Measurements from ENCODE around the gene LIX1L. TPM values are rescaled to one million over a fixed set of nuclear protein-coding genes. Genes with fewer than 3 reads are reported as not detected.

The LIX1L gene
- total RNA-seq, 1 donor: 40.2 TPM

- no peak overlapping the region for H3K4me3 ChIP-seq (ENCODE audit: low read depth, low read length)
- TF ChIP-seq CTCF (IDR thresholded peaks at IDR 0.05; ENCODE audit: insufficient read depth, low read depth, low read length): no peak
- no peak for DNase-seq (ENCODE audit: low read depth)
Observed at GRCh38 chr1:145972580-145972979, 14.8 kb upstream of the LIX1L start.

DNA sequence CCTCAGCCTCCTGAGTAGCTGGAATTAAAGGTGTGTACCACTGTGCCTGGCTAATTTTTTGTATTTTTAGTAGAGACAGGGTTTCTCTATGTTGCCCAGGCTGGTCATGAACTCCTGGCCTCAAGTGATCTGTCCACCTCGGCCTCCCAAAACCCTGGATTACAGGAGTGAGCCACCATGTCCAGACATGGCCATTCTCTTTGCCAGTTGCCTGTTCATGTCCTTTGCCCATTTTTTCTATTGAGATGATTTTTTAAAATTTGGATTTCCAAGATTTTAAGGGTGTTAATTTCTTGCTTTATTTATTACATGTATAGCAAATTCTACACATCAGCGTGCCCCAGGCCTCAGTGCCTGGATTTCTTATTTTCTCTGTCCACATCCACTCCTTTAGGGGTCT, 9.5 kb upstream of the LIX1L start:
- TF ChIP-seq CTCF (IDR thresholded peaks at IDR 0.05; ENCODE audit: insufficient read depth, low read depth, low read length): no peak
- no peak overlapping the region for H3K4me3 ChIP-seq (ENCODE audit: low read depth, low read length)
- no peak for DNase-seq (ENCODE audit: low read depth)

GRCh38 chr1:145965119-145965744, 7.4 kb upstream of the LIX1L start:
- TF ChIP-seq CTCF (IDR thresholded peaks at IDR 0.05; ENCODE audit: insufficient read depth, low read depth, low read length): no peak
- no peak for DNase-seq (ENCODE audit: low read depth)

DNA sequence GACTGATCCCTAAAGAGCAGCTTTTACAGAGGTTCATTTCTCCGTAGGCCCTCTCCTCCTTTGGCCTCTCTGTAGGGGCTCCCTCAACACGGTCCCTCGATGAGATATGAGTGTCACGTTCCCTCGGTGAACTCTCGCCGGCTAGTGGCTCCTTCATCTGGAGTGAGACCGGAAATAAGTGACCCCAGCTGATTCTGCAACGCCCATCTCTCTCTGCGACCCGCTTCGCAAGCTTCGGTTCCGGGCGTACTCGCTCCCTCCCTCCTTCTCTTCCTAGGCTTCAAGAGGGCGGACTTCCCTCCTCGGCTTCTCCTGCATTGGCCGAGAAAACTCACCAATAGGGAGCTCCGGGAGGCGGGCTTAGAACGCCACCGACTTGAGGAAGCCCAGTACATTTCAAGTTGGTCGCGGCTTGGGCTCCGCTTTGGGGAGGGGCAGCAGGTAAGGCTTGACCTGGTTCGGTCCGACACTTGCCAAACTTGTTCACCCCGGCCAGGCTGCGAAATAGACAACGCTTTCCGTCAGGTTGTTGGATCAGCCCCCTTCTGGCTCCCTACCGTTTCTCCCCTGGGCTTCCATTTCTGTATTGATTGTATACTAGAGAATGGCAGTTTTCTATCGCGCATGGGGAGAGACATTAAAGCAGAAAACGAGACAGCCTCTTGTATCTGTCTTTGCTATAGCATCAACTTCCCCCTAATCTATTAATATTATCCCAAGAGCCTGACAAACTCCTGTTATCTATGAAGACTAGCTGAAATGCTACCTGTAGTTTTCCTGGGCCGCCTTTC, 6.7 kb upstream of the LIX1L start, which contains the start of the genes ANKRD34A and POLR3GL:
Gene ANKRD34A, minus strand, starts transcription at position 248 of the 791 bp plus-strand sequence. CDS start 2,816 bp downstream, outside the sequence.
Gene POLR3GL, plus strand, starts transcription at position 363 of the 791 bp plus-strand sequence. CDS start 10,176 bp downstream, outside the sequence.
- peak within 1 kb of the TSS; percentile 90 for H3K4me3 ChIP-seq (ENCODE audit: low read depth, low read length)
- TF ChIP-seq CTCF (IDR thresholded peaks at IDR 0.05; ENCODE audit: insufficient read depth, low read depth, low read length): no peak
- DNase-seq (ENCODE audit: low read depth): peak; percentile 94

More at GRCh38 chr1:145965119-145965744, 7.4 kb upstream of the LIX1L start:
- peak overlapping the region; percentile 90 for H3K4me3 ChIP-seq (ENCODE audit: low read depth, low read length)

DNA sequence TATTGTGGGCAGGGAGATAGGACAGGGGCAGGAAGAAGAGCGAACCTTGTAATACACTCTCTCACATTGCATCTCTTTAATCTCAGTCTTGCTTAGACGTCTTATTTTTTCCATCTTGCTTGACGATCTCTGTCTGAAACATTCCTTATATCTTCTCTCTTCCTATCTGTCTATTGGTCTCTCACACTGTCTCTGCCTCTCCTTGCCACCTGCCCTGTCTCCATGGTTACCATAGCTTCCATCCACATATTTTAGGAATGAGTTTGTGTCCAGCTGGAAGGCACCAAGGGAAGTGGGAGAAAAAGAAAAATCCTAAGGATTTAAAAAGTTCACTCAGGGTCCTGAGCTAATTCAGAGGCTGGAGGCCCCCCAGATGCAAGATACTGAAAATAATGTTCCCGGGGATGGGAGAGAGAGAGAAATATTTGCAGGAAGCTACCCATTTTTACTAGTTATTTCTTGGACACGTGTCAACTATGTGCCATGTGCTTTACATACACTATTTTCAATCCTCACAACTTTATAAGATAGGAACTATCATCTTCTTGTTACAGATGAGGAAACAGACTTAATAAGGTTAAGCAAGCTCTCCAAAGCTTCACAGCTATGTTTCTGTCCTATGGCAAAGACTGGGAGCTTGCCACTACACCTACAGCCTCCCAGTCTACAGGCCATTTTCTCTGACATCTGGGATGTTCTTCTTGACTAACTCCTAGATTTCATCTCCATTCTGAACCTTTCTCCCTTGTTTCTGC, 5.6 kb upstream of the LIX1L start:
- TF ChIP-seq CTCF (IDR thresholded peaks at IDR 0.05; ENCODE audit: insufficient read depth, low read depth, low read length): no peak
- peak; percentile 67 for DNase-seq (ENCODE audit: low read depth)
- peak overlapping the region; percentile 90 for H3K4me3 ChIP-seq (ENCODE audit: low read depth, low read length)
